Heart right ventricle (tissue), 16 donors: ENCODE measurements around the gene E2F2. TPM values are rescaled to one million over a fixed set of nuclear protein-coding genes. Genes with fewer than 3 reads are reported as not detected.

ENCODE experiments used
- ATAC-seq, 8 donors: fragments of 200-7000 bp; cut with Tn5 transposase; one replicate each; pipeline ENCODE4 v1.9.1; 2020; ENCODE audit warnings: mild to moderate bottlenecking in 8 of 8, moderate library complexity in 8 of 8, moderate number of reproducible peaks in 1 of 8
- DNase-seq, 2 donors: peaks; one replicate each; pipeline ENCODE4 v3.0.0-alpha.2; 2020
- H3K27ac ChIP-seq, 10 donors: fragments of 200-600 bp; sonication (generic) in 2 of 10; one replicate each; pipeline versions ENCODE4 v1.5.0 to v1.8.0; 2020 to 2022; ENCODE audit warnings: mild to moderate bottlenecking in 3 of 10
- H3K27me3 ChIP-seq, 7 donors: fragments of 200-600 bp; one replicate each; pipeline ENCODE4 v1.8.0; 2021 to 2022; ENCODE audit warnings: mild to moderate bottlenecking in 2 of 7
- H3K36me3 ChIP-seq, 9 donors: fragments of 200-600 bp; sonication (generic) in 1 of 9; one replicate each; pipeline versions ENCODE4 v1.5.0 to v1.8.0; 2020 to 2022; ENCODE audit warnings: mild to moderate bottlenecking in 2 of 9
- H3K4me1 ChIP-seq, 9 donors: fragments of 200-600 bp; sonication (generic) in 1 of 9; one replicate each; pipeline versions ENCODE4 v1.5.0 to v1.8.0; 2020 to 2022; ENCODE audit warnings: mild to moderate bottlenecking in 4 of 9
- H3K4me3 ChIP-seq, 10 donors: fragments of 200-600 bp; sonication (generic) in 2 of 10; one replicate each; pipeline versions ENCODE4 v1.5.0 to v1.8.0; 2020 to 2022; ENCODE audit warnings: mild to moderate bottlenecking in 7 of 10, moderate library complexity in 2 of 10
- H3K9me3 ChIP-seq, 11 donors: fragments of 200-600 bp in 10 of 11; sonication (generic) in 2 of 11; one replicate each; pipeline versions ENCODE4 v1.5.0 to v1.8.0; 2013 to 2022; ENCODE audit warnings: mild to moderate bottlenecking in 2 of 11, control low read depth in 1 of 11, moderate library complexity in 1 of 11
- CTCF ChIP-seq, 9 donors: fragments of 200-600 bp; sonication (generic) in 2 of 9; IDR thresholded peaks; one replicate each; pipeline versions ENCODE4 v1.5.0 to v1.8.0; 2021 to 2022; ENCODE audit warnings: antibody characterized with exemption in 9 of 9, mild to moderate bottlenecking in 5 of 9, moderate library complexity in 1 of 9
- WGBS, 2 donors: extraction: QIAGEN DNeasy Blood & Tissue Kit; methylation state at CpG; one replicate each; pipeline ENCODE4 v1.1.7; 2013; ENCODE audit warnings: inconsistent platforms in 1 of 2; 5-methylcytosine and 5-hydroxymethylcytosine counted together
- intact Hi-C, 10 donors: fragments of 100-400 bp; cut with DNase I; formaldehyde crosslinking; loops; one replicate each; pipeline versions ENCODE4 v1.11.1 to v1.14.2; 2022
- polyA plus RNA-seq, 2 donors: library from polyadenylated mRNA; stranded (reverse); fragments of 200-250 nt; gene quantifications; one replicate each; pipeline ENCODE4 v1.2.3, GENCODE V29; 2013
- total RNA-seq, 10 donors: library from RNA; stranded (reverse); fragmentation: NEBNext Ultra II Directional in 3 of 10; extraction: Animal tissue kit (Norgen Biotek cat#: 25700) in 3 of 10; gene quantifications; one replicate each; pipeline versions ENCODE4 v1.2.1 to v1.2.4, GENCODE V29; 2021 to 2023
- donor health status: Arrhythmogenic right ventricular cardiomyopathy.
- donor health status: ischemic (EF 13 %, LVEDD 7.1; RV severe dilation, severe dysfunction).
- donor health status: healthy with polysubstance abuse.
- donor health status: DM: no; HTN: yes; CAD: no.
- donor health status: DM: no; HTN: no; CAD: no.
- donor health status: ischemic (EF 25% LVEDD 6.9; RV normal size, moderate dysfunction).
- donor health status: ischemic (EF 25% LVEDD 5.7; RV mildly dilated, moderate dysfunction).
- donor health status: healthy.
- donor health status: DM: yes; HTN: yes; CAD: no.
- donor health status: Ischemic cardiomyopathy.
- donor health status: ischemic (EF 35%, LVEDD 5.7; RV mildly dilated, moderate dysfunction).
- donor health status: nonischemic (EF 11% LVEDD 7.7; RV severe dilation, severe dysfunction).
- donor health status: DM: yes; HTN: yes; CAD: no.
- donor health status: PGD.
- donor health status: ischemic (EF 29% LVEDD 5.4; RV normal size, mild dysfunction).
- donor health status: nonischemic (EF 23%, LVEDD 6.1; RV moderate dilation, normal function).

E2F2 gene
- total and polyA plus RNA-seq, 12 donors = 0.04 to 2.3 (median 0.15) TPM; not detected in 2

GRCh38 chr1:23515905-23516304 lies 15.1 kb downstream of the E2F2 start:
- Histone ChIP-seq H3K27ac (no peak overlapping the region), H3K4me3 (no peak overlapping the region), H3K4me1 (no peaks in the 10 kb centered on the region), H3K9me3 (no peaks in the 10 kb centered on the region), H3K27me3 (no peaks in the 10 kb centered on the region), H3K36me3 (peaks cover 0 to 56% (median 0%) of the 10 kb centered on the region in 9 donors)
- no peak for TF ChIP-seq CTCF (IDR thresholded peaks at IDR 0.05)
- no peak for ATAC-seq
- intact Hi-C loops = no loop called here
- no peak for DNase-seq
- WGBS, 2 donors = 97 to 100% methylated on average over 4 of the region's 4 CpGs

GRCh38 chr1:23514111-23514679 lies 16.8 kb downstream of the E2F2 start:
- peaks cover 0 to 68% (median 0%) of the 10 kb centered on the region in 9 donors for H3K36me3 ChIP-seq
- ATAC-seq (no peak), DNase-seq (no peak)
- intact Hi-C loops = no loop called here
- no peak overlapping the region for H3K27ac ChIP-seq
- no peak for TF ChIP-seq CTCF (IDR thresholded peaks at IDR 0.05)
- H3K4me1 ChIP-seq = no peaks in the 10 kb centered on the region
- 90 to 93% methylated on average over 3 of the region's 3 CpGs for WGBS, 2 donors
- H3K27me3 ChIP-seq = no peaks in the 10 kb centered on the region
- no peaks in the 10 kb centered on the region for H3K9me3 ChIP-seq
- H3K4me3 ChIP-seq = no peak overlapping the region

- no peak overlapping the region for H3K27ac ChIP-seq
- H3K9me3 ChIP-seq = no peaks in the 10 kb centered on the region
- H3K36me3 ChIP-seq = peaks cover 0 to 34% (median 0%) of the 10 kb centered on the region in 9 donors
- intact Hi-C loops = no loop called here
- 93 to 97% methylated on average over 15 of the region's 15 CpGs for WGBS, 2 donors
- no peaks in the 10 kb centered on the region for H3K27me3 ChIP-seq
- no peak for TF ChIP-seq CTCF (IDR thresholded peaks at IDR 0.05)
- no peak overlapping the region for H3K4me3 ChIP-seq
- H3K4me1 ChIP-seq = no peaks in the 10 kb centered on the region
- ATAC-seq (no peak), DNase-seq (no peak)
These were observed 21.1 kb downstream of the E2F2 start for GRCh38 chr1:23509896-23510295.

- Histone ChIP-seq H3K9me3 (no peaks in the 10 kb centered on the region), H3K27me3 (no peaks in the 10 kb centered on the region), H3K4me3 (no peak overlapping the region), H3K36me3 (peaks cover 0 to 22% (median 0%) of the 10 kb centered on the region in 9 donors), H3K27ac (no peak overlapping the region), H3K4me1 (no peaks in the 10 kb centered on the region)
- TF ChIP-seq CTCF (IDR thresholded peaks at IDR 0.05) = no peak
- WGBS, 2 donors = 87 to 91% methylated on average over 13 of the region's 13 CpGs
- DNase-seq (no peak), ATAC-seq (no peak)
- intact Hi-C loops = no loop called here
These were observed 24.5 kb downstream of the E2F2 start for GRCh38 chr1:23506376-23507107.
